Testis (tissue), 3 donors: ENCODE results near the gene OST4. TPM values are rescaled to one million over a fixed set of nuclear protein-coding genes. Genes with fewer than 3 reads are reported as not detected.
A peak's percentile ranks its signal among the peaks of the same experiment; 100 is the strongest.
"Not testable (repeated sequence)": the region's sequence is repeated elsewhere in the genome, so short reads cannot be mapped to it uniquely, and the experiment has no call there.

Experiments
- DNase-seq: peaks from one replicate; pipeline ENCODE4 v3.0.0-alpha.2; 2019
- H3K27ac ChIP-seq, 2 donors: fragments of 200-600 bp; sonication (generic); one replicate each; pipeline ENCODE4 v1.5.1; 2019
- H3K27me3 ChIP-seq: fragments of 200-600 bp; sonication (generic); one replicate; pipeline ENCODE4 v1.5.1; 2019
- H3K36me3 ChIP-seq: fragments of 200-600 bp; sonication (generic); one replicate; pipeline ENCODE4 v1.5.1; 2017; ENCODE audit warnings: low read depth; ENCODE audit errors: missing control alignments
- H3K4me1 ChIP-seq: fragments of 200-600 bp; sonication (generic); one replicate; pipeline ENCODE4 v1.5.1; 2019
- H3K4me3 ChIP-seq, 2 donors: fragments of 200-600 bp; sonication (generic); one replicate each; pipeline ENCODE4 v1.5.1; 2017 to 2019
- H3K9me3 ChIP-seq: fragments of 200-600 bp; sonication (generic); one replicate; pipeline ENCODE4 v1.5.1; 2017
- POLR2A ChIP-seq: fragments of 450-650 bp; IDR thresholded peaks from one replicate; pipeline ENCODE4 v1.6.1; 2017; ENCODE audit warnings: antibody characterized with exemption, mild to moderate bottlenecking, moderate library complexity
- WGBS, 2 donors: methylation state at CpG; one replicate each; pipeline ENCODE4 v1.1.5; 2018; 5-methylcytosine and 5-hydroxymethylcytosine counted together
- intact Hi-C: fragments of 100-400 bp; cut with DNase I; formaldehyde crosslinking; loops from one replicate; pipeline ENCODE4 v1.15.1; 2023; ENCODE audit warnings: low total_unique reads
- polyA plus RNA-seq: library from polyadenylated mRNA; stranded (reverse); fragments of 350-450 nt; fragmentation: Illumina TruSeq; extraction: RNeasy Lipid Tissue Mini Kit (QIAGEN cat#74804); gene quantifications from one replicate; pipeline ENCODE4 v1.2.3, GENCODE V29; 2014; ENCODE audit warnings: low read depth, low replicate concordance; ENCODE audit not compliant: insufficient read depth
- total RNA-seq, 2 donors: library from RNA; depleted of rRNA; stranded (reverse); fragments of >200 nt; gene quantifications; one replicate each; pipeline ENCODE4 v1.2.3, GENCODE V29; 2016
- TF ChIP-seq, protein P1 (sequence below), 3 experiments: fragments of 450-650 bp in 2 of 3; fragments of 200-600 bp in 1 of 3; sonication (generic) in 1 of 3; IDR thresholded peaks; one replicate each; pipeline ENCODE4 v1.5.1; 2016 to 2019; ENCODE audit warnings: antibody characterized with exemption in 3 of 3, mild to moderate bottlenecking in 2 of 3, moderate library complexity in 1 of 3

Gene OST4
- total and polyA plus RNA-seq, 3 donors from 2014 or later, result 220 to 297 (median 262) TPM

DNA sequence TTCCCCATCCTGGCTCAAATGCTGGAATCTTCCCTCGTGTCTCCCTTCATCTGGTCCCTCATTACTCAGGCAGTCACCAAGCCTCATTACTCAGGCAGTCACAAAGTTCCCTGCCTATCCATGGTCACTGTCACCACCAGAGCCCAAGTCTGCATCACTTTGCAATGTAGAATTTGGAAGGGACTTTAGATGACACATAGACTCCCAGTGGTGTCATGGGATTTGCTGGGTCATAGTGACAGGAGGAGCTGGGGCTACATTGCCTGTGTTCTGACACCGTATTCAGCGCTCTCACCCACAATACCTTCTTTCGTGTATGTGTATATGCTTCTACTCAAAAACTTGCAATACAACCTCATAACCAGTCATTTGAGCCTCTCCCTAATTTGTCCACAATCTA lies 4.9 kb upstream of the OST4 start:
- intact Hi-C loops, result no loop called here
- WGBS, 2 donors, result 76 to 81% methylated on average over 4 of the region's 4 CpGs
- no peaks in the 10 kb centered on the region for H3K27me3 ChIP-seq
- no peak for DNase-seq
- no peak overlapping the region for H3K4me3 ChIP-seq
- TF ChIP-seq POLR2A, result no peak
- TF ChIP-seq, protein P1, sequence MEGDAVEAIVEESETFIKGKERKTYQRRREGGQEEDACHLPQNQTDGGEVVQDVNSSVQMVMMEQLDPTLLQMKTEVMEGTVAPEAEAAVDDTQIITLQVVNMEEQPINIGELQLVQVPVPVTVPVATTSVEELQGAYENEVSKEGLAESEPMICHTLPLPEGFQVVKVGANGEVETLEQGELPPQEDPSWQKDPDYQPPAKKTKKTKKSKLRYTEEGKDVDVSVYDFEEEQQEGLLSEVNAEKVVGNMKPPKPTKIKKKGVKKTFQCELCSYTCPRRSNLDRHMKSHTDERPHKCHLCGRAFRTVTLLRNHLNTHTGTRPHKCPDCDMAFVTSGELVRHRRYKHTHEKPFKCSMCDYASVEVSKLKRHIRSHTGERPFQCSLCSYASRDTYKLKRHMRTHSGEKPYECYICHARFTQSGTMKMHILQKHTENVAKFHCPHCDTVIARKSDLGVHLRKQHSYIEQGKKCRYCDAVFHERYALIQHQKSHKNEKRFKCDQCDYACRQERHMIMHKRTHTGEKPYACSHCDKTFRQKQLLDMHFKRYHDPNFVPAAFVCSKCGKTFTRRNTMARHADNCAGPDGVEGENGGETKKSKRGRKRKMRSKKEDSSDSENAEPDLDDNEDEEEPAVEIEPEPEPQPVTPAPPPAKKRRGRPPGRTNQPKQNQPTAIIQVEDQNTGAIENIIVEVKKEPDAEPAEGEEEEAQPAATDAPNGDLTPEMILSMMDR (IDR thresholded peaks at IDR 0.05), result no peak
- H3K27ac ChIP-seq, result peak overlapping the region in 1 of 2 donors; percentile 53
- H3K4me1 ChIP-seq, result peaks cover 45% of the 10 kb centered on the region
- H3K9me3 ChIP-seq, result no peaks in the 10 kb centered on the region
- H3K36me3 ChIP-seq, result no peaks in the 10 kb centered on the region

GRCh38 chr2:27075566-27075871 lies 4.1 kb upstream of the OST4 start:
- H3K4me3 ChIP-seq, H3K27me3 ChIP-seq, DNase-seq, H3K36me3 ChIP-seq, H3K27ac ChIP-seq, intact Hi-C loops, H3K9me3 ChIP-seq: not testable (repeated sequence)
- WGBS, 2 donors, result 83 to 87% methylated on average over 6 of the region's 6 CpGs
- peaks cover 48% of the 10 kb centered on the region for H3K4me1 ChIP-seq

GRCh38 chr2:27074738-27075565 lies 3.5 kb upstream of the OST4 start:
- Histone ChIP-seq H3K27me3 (no peaks in the 10 kb centered on the region), H3K4me1 (peaks cover 54% of the 10 kb centered on the region), H3K36me3 (no peaks in the 10 kb centered on the region), H3K27ac (peak overlapping the region; percentile 41 to 94), H3K9me3 (no peaks in the 10 kb centered on the region), H3K4me3 (no peak overlapping the region)
- intact Hi-C loops, result no loop called here
- 45 to 53% methylated on average over 4 of the region's 4 CpGs for WGBS, 2 donors
- TF ChIP-seq POLR2A, result no peak
- TF ChIP-seq, protein P1 (IDR thresholded peaks at IDR 0.05), result no peak
- no peak for DNase-seq

- TF ChIP-seq, protein P1 (IDR thresholded peaks at IDR 0.05), result no peak
- TF ChIP-seq POLR2A, result no peak
- H3K9me3 ChIP-seq, result no peaks in the 10 kb centered on the region
- no peak for DNase-seq
- 18 to 20% methylated on average over 2 of the region's 2 CpGs for WGBS, 2 donors
- H3K27ac ChIP-seq, result peak overlapping the region; percentile 41 to 94
- no peak overlapping the region for H3K4me3 ChIP-seq
- intact Hi-C loops, result no loop called here
- peaks cover 59% of the 10 kb centered on the region for H3K4me1 ChIP-seq
- H3K36me3 ChIP-seq, result no peaks in the 10 kb centered on the region
- H3K27me3 ChIP-seq, result no peaks in the 10 kb centered on the region
Observed at GRCh38 chr2:27073782-27074181, 2.3 kb upstream of the OST4 start.

- intact Hi-C loops, result no loop called here
- Histone ChIP-seq H3K36me3 (no peaks in the 10 kb centered on the region), H3K4me1 (peaks cover 56% of the 10 kb centered on the region), H3K27me3 (no peaks in the 10 kb centered on the region), H3K9me3 (no peaks in the 10 kb centered on the region), H3K27ac (peak overlapping the region; percentile 83 to 94), H3K4me3 (peak overlapping the region in 1 of 2 donors; percentile 94)
- TF ChIP-seq POLR2A, result no peak
- TF ChIP-seq, protein P1 (IDR thresholded peaks at IDR 0.05), result no peak
- 32 to 39% methylated on average over 5 of the region's 5 CpGs for WGBS, 2 donors
- no peak for DNase-seq
Observed at GRCh38 chr2:27072920-27073319, 1.5 kb upstream of the OST4 start.
